HEK293 (cell line): ENCODE results near the gene EVX1.

Experiments
- EGR2 ChIP-seq: fragments of 450-650 bp; formaldehyde crosslinking; IDR thresholded peaks from 2 replicates; pipeline ENCODE4 v1.5.1; 2016; ENCODE audit warnings: low read depth, missing biosample characterization, missing genetic modification characterization
- GLIS1 ChIP-seq: fragments of 450-650 bp; formaldehyde crosslinking; IDR thresholded peaks from 2 replicates; pipeline ENCODE4 v1.5.1; 2016; ENCODE audit warnings: missing biosample characterization, missing genetic modification characterization
- GLIS2 ChIP-seq: fragments of 450-650 bp; formaldehyde crosslinking; IDR thresholded peaks from 2 replicates; pipeline ENCODE4 v1.5.1; 2016; ENCODE audit warnings: missing biosample characterization, missing genetic modification characterization
- HOXC10 ChIP-seq: sonication (generic); formaldehyde crosslinking; IDR thresholded peaks from 2 replicates; pipeline ENCODE4 v1.8.1; 2023; ENCODE audit warnings: mild to moderate bottlenecking, missing genetic modification reagents
- SP3 ChIP-seq: fragments of 450-650 bp; formaldehyde crosslinking; IDR thresholded peaks from 2 replicates; pipeline ENCODE4 v1.5.1; 2016; ENCODE audit warnings: missing biosample characterization, missing genetic modification characterization
- SP7 ChIP-seq: fragments of 450-650 bp; formaldehyde crosslinking; IDR thresholded peaks from 2 replicates; pipeline ENCODE4 v1.5.1; 2016; ENCODE audit warnings: missing biosample characterization, missing genetic modification characterization
- ZIC2 ChIP-seq: fragments of 450-650 bp; formaldehyde crosslinking; IDR thresholded peaks from 2 replicates; pipeline ENCODE4 v1.5.1; 2016; ENCODE audit warnings: missing biosample characterization, missing genetic modification characterization
- ZNF146 ChIP-seq: fragments of 450-650 bp; formaldehyde crosslinking; IDR thresholded peaks from 2 replicates; pipeline ENCODE4 v1.5.1; 2016; ENCODE audit warnings: missing biosample characterization, missing genetic modification characterization
- ZNF16 ChIP-seq: fragments of 450-650 bp; formaldehyde crosslinking; IDR thresholded peaks from 2 replicates; pipeline ENCODE4 v1.5.1; 2016; ENCODE audit warnings: low read depth, missing biosample characterization, missing genetic modification characterization
- ZNF335 ChIP-seq: fragments of 450-650 bp; formaldehyde crosslinking; conservative IDR thresholded peaks from 2 replicates; pipeline ENCODE4 v1.5.1; 2016; ENCODE audit warnings: missing biosample characterization, missing genetic modification characterization
- ZNF341 ChIP-seq: fragments of 450-650 bp; formaldehyde crosslinking; IDR thresholded peaks from 2 replicates; pipeline ENCODE4; 2016; ENCODE audit warnings: low read depth, missing biosample characterization, missing genetic modification characterization
- ZNF473 ChIP-seq: fragments of 450-650 bp; formaldehyde crosslinking; IDR thresholded peaks from 2 replicates; pipeline ENCODE4 v1.5.1; 2017; ENCODE audit warnings: missing biosample characterization, missing genetic modification characterization
- ZNF549 ChIP-seq: fragments of 450-650 bp; IDR thresholded peaks from 2 replicates; pipeline ENCODE4 v1.5.1; 2018; ENCODE audit warnings: missing biosample characterization, missing genetic modification characterization, mild to moderate bottlenecking, inconsistent platforms, moderate library complexity
- ZNF621 ChIP-seq: fragments of 450-650 bp; formaldehyde crosslinking; IDR thresholded peaks from 2 replicates; pipeline ENCODE4 v1.5.1; 2017; ENCODE audit warnings: missing biosample characterization, missing genetic modification characterization
- ZNF677 ChIP-seq: fragments of 450-650 bp; IDR thresholded peaks from 2 replicates; pipeline ENCODE4 v1.5.0; 2018; ENCODE audit warnings: missing biosample characterization, mild to moderate bottlenecking, missing genetic modification characterization, moderate library complexity
- ZNF747 ChIP-seq: fragments of 450-650 bp; formaldehyde crosslinking; IDR thresholded peaks from 2 replicates; pipeline ENCODE4 v1.5.1; 2016; ENCODE audit warnings: missing biosample characterization, missing genetic modification characterization
- ZNF76 ChIP-seq: fragments of 450-650 bp; formaldehyde crosslinking; IDR thresholded peaks from 2 replicates; pipeline ENCODE4; 2016; ENCODE audit warnings: low read depth, missing biosample characterization, missing genetic modification characterization, borderline replicate concordance
- ZNF830 ChIP-seq: fragments of 450-650 bp; IDR thresholded peaks from 2 replicates; pipeline ENCODE4 v1.5.0; 2018; ENCODE audit warnings: missing biosample characterization, missing genetic modification characterization, low read depth, mild to moderate bottlenecking, moderate library complexity
- TF ChIP-seq, protein P1 (sequence below): fragments of 450-650 bp; formaldehyde crosslinking; IDR thresholded peaks from 2 replicates; pipeline ENCODE4 v1.5.1; 2016; ENCODE audit warnings: missing biosample characterization, missing genetic modification characterization
- TF ChIP-seq, protein P2 (sequence below): fragments of 450-650 bp; formaldehyde crosslinking; IDR thresholded peaks from 2 replicates; pipeline ENCODE4 v1.5.1; 2017; ENCODE audit warnings: missing biosample characterization, missing genetic modification characterization
- TF ChIP-seq, protein P3 (sequence below): fragments of 450-650 bp; formaldehyde crosslinking; optimal IDR thresholded peaks from 2 replicates; pipeline ENCODE3; 2016; ENCODE audit warnings: missing biosample characterization, mild to moderate bottlenecking, missing genetic modification characterization
- TF ChIP-seq, protein P4 (sequence below): fragments of 450-650 bp; formaldehyde crosslinking; IDR thresholded peaks from 2 replicates; pipeline ENCODE4 v1.5.1; 2016; ENCODE audit warnings: missing biosample characterization, missing genetic modification characterization

The EVX1 gene

DNA sequence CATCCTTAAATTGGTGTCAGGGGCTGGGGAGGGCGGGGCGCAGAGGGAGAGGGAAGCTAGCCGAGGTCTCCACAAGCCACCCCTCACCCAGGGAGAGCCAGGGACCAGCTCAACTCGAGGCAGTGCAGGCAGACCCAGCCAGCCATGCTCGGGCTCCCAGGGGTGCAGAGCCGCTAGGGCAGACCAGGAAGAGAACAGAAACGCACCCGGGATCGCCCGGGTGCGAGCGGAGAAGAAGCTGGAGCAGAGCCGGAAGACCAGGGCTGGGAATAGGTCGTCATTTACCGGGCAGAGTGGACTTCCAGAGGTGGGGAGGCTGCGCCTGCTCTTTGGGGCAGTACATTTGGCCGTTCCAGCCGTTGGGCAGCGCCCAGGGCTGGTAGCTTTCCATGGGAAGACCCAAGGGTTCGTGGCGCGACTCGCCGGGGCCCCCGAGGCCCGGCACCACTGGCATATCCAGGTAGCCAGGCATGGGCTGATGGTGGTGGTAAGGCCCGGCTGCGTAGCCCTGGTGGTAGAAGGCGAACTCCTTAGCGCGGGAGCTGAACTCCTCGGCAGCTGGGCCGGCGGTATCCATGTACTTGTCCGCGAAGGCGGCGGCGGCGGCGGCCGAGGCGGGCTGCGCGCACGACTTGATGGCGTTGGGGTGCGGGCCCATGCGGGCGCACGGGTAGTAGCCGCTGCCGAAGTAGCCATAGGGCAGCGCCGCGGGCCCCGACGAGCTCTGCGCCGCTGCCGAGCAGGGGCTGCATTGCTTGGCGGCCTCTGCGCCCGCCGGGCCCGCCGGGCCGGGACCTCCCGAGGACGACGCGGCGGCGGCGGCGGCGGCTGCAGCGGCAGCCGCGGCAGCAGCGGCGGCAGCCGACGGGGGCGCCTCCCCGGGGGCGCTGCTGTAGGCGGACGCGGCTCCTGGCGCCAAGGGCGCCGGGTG, 43.5 kb upstream of the EVX1 start (continued):
- no peak for TF ChIP-seq ZIC2 (tag by site-specific recombination)
- TF ChIP-seq, protein P1, sequence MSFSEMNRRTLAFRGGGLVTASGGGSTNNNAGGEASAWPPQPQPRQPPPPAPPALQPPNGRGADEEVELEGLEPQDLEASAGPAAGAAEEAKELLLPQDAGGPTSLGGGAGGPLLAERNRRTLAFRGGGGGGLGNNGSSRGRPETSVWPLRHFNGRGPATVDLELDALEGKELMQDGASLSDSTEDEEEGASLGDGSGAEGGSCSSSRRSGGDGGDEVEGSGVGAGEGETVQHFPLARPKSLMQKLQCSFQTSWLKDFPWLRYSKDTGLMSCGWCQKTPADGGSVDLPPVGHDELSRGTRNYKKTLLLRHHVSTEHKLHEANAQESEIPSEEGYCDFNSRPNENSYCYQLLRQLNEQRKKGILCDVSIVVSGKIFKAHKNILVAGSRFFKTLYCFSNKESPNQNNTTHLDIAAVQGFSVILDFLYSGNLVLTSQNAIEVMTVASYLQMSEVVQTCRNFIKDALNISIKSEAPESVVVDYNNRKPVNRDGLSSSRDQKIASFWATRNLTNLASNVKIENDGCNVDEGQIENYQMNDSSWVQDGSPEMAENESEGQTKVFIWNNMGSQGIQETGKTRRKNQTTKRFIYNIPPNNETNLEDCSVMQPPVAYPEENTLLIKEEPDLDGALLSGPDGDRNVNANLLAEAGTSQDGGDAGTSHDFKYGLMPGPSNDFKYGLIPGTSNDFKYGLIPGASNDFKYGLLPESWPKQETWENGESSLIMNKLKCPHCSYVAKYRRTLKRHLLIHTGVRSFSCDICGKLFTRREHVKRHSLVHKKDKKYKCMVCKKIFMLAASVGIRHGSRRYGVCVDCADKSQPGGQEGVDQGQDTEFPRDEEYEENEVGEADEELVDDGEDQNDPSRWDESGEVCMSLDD (tag by site-specific recombination): no peak
- TF ChIP-seq GLIS2 (tag by site-specific recombination): 0 out of 2 replicates have a peak, but pooled peaks have one; percentile 12
- no peak for TF ChIP-seq GLIS1 (tag by site-specific recombination)
- no peak for TF ChIP-seq ZNF549 (tag by site-specific recombination)
- no peak for TF ChIP-seq EGR2 (tag by site-specific recombination)
- no peak for TF ChIP-seq ZNF146 (tag by site-specific recombination)
- TF ChIP-seq, protein P2, sequence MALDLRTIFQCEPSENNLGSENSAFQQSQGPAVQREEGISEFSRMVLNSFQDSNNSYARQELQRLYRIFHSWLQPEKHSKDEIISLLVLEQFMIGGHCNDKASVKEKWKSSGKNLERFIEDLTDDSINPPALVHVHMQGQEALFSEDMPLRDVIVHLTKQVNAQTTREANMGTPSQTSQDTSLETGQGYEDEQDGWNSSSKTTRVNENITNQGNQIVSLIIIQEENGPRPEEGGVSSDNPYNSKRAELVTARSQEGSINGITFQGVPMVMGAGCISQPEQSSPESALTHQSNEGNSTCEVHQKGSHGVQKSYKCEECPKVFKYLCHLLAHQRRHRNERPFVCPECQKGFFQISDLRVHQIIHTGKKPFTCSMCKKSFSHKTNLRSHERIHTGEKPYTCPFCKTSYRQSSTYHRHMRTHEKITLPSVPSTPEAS (tag by site-specific recombination): no peak
- TF ChIP-seq HOXC10 (CRISPR knock-in tag): no peak
- TF ChIP-seq, protein P3, sequence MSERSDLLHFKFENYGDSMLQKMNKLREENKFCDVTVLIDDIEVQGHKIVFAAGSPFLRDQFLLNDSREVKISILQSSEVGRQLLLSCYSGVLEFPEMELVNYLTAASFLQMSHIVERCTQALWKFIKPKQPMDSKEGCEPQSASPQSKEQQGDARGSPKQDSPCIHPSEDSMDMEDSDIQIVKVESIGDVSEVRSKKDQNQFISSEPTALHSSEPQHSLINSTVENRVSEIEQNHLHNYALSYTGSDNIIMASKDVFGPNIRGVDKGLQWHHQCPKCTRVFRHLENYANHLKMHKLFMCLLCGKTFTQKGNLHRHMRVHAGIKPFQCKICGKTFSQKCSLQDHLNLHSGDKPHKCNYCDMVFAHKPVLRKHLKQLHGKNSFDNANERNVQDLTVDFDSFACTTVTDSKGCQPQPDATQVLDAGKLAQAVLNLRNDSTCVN (tag by site-specific recombination): peak; percentile 81
- TF ChIP-seq, protein P4, sequence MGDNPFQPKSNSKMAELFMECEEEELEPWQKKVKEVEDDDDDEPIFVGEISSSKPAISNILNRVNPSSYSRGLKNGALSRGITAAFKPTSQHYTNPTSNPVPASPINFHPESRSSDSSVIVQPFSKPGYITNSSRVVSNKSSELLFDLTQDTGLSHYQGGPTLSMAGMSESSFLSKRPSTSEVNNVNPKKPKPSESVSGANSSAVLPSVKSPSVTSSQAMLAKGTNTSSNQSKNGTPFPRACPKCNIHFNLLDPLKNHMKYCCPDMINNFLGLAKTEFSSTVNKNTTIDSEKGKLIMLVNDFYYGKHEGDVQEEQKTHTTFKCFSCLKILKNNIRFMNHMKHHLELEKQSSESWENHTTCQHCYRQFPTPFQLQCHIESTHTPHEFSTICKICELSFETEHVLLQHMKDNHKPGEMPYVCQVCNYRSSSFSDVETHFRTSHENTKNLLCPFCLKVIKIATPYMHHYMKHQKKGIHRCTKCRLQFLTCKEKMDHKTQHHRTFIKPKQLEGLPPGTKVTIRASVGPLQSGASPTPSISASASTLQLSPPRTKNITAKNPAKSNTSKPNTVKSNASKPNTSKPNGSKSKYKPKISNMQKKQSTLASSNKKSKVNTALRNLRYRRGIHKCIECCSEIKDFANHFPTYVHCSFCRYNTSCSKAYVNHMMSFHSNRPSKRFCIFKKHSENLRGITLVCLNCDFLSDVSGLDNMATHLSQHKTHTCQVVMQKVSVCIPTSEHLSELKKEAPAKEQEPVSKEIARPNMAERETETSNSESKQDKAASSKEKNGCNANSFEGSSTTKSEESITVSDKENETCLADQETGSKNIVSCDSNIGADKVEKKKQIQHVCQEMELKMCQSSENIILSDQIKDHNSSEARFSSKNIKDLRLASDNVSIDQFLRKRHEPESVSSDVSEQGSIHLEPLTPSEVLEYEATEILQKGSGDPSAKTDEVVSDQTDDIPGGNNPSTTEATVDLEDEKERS (tag by site-specific recombination): no peak
- 0 out of 2 replicates have a peak, but pooled peaks have one; percentile 4 for TF ChIP-seq SP3 (tag by site-specific recombination)
- no peak for TF ChIP-seq ZNF621 (tag by site-specific recombination)
- no peak for TF ChIP-seq ZNF747 (tag by site-specific recombination)
- no peak for TF ChIP-seq ZNF830 (tag by site-specific recombination)
- peak; percentile 69; the same call in 1 of the 2 replicates for TF ChIP-seq ZNF341 (tag by site-specific recombination)
- TF ChIP-seq ZNF76 (tag by site-specific recombination): 0 out of 2 replicates have a peak, but pooled peaks have one; percentile 26
- TF ChIP-seq ZNF473 (tag by site-specific recombination): no peak
- TF ChIP-seq SP7: no peak
- peak; percentile 82 for TF ChIP-seq ZNF335 (tag by site-specific recombination)
- 0 out of 2 replicates have a peak, but pooled peaks have one; percentile 6 for TF ChIP-seq ZNF677
- no peak for TF ChIP-seq ZNF16 (tag by site-specific recombination)
